ENCODE results near the gene CAPN15. TPM values are rescaled to one million over a fixed set of nuclear protein-coding genes. Genes with fewer than 3 reads are reported as not detected.

CAPN15 gene
- polyA plus RNA-seq, 1 donor, result 23.8 TPM

DNA sequence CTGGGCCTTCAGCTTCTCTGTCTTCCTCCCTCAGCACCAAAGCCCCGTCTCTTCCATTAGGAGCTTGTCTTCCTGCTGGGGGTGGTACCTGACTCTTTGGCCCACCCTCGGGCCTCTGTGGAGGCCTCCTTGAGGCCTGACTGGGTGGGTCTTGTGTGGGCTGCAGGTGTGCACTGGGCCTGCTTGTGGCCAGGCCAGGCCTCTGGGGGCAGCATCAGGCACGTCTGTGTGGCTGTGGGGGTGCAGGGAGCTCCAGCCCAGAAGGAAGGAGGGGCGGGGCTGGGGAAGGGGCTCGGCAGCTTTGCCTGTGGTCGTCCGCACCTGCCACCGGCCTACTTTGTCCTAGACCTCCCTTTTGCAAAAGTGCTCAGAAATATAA lies 49.3 kb downstream of the CAPN15 start:
- no peak for DNase-seq

DNA sequence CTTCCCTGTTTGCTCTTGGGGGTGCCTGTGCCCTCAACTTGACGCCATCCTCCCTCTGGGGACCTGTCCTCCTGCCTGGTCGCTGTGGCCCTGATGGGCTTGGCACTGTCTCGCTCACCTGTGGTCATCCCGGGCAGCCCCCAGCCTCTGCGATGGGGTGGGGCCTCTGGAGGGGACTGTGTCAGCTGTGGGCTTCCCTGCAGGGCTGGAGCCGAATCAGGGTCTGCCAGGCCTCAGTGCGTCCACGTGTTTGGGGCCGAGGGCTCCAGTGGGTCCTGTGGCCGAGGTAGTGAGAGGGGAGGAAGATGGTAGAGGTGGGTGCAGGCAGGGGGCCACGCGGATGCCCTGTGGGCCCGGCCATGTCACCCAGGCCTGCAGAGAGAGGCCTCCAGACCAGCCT lies 50.3 kb downstream of the CAPN15 start:
- no peak for DNase-seq

DNA sequence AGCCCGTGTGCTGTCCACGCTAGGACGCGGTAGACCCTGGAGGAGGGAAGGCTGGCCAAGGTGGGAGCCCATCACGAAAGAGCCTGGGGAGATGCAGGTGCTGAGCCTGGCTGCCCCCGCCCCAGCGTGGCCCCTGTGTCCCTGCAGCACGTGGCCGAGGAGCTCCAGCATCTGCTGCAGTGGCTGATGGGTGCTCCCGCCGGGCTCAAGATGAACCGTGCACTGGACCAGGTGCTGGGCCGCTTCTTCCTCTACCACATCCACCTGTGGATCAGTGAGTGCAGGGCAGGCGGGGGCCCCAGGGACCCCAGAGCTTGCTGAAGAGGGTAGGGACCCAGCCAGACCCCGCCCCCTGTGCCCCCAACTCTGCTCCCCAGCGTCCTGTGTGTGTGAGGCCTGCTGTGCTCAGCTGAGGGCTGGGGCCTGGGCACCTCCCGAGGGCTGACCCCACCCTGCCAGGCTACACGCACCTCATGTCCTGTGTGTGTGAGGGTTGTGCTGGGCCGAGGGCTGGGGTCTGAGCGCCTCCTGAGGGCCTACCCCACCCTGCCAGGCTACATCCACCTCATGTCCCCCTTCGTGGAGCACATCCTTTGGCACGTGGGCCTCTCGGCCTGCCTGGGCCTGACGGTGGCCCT lies 50.8 kb downstream of the CAPN15 start:
- no peak for DNase-seq

DNA sequence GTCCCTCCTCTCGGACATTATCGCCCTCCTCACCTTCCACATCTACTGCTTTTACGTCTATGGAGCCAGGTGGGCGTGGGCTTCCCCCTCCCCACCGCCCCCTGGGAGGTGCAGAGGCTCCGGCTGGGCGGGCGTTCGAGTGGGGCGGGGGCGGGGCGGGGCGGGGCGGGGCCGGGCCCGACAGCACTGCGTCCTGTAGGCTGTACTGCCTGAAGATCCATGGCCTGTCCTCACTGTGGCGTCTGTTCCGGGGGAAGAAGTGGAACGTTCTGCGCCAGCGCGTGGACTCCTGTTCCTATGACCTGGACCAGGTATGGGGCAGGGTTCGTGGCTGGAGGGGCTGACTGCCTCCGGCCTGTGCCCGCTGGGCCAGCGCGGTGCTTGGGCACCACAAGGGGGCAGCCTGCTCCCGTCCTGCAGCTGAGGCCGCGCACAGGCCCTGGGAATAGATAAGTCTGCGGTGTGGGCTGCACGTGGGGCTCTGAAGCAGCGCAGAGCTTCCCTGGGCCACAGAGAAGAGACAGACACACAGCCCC lies 51.4 kb downstream of the CAPN15 start:
- DNase-seq, result no peak

DNA sequence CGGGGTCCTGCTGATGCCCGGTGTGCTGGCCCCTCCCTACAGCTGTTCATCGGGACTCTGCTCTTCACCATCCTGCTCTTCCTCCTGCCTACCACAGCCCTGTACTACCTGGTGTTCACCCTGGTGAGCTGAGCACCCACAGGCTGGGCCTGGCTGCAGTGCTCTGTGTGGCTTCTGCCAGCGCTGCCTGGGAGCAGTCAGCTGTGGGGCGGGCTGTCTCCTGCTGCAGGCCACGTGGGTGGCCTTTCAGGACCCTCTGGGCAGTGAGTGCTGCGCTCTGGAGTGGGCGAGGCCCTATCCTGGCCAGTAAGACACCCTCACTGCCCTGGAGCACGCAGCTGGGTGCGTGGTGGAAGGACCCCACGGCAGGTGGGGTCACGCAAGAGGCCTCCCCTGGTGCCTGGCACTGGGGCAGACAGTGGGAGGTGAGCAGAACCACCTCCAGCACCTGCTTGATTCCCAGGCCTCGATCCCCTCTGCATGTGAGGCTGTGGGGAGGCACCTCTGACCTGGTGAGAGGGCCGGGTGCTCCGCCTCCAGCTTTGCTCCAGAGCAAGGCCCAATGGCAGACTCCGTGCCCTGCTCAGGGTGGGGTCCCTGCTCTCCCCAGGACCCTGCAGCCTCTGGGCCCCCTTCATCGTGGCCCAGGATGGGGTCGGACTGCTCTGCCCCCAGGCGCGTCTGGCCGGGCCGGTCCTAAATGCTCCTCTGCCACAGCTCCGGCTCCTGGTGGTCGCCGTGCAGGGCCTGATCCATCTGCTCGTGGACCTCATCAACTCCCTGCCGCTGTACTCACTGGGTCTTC lies 52.8 kb downstream of the CAPN15 start:
- no peak for DNase-seq

DNA sequence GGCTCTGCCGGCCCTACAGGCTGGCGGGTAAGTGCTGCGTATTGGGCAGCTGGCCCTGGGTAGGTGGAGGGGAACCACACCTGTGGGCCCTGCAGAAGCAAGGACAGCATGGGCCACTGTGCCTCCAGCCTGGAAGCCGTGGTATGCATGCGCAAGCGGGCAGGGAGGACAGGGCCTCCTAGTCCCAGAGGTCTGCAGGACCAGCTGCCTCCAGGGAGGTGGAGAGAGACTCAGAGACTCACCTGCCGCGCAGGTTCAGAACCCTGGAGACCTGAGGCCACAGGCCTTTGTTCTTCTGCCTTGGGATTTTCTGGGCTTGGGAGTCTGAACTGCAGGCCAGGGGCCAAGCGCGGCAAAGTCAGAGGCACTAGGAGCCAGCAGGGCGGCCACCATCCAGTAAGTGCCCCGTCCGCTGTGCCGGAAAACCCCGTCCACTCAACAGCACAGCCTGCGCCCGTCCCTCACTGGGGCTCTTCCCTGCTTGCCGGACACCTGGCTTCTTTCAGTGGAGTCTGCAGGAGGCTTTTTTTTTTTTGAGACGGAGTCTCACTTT lies 53.5 kb downstream of the CAPN15 start:
- no peak for DNase-seq

DNA sequence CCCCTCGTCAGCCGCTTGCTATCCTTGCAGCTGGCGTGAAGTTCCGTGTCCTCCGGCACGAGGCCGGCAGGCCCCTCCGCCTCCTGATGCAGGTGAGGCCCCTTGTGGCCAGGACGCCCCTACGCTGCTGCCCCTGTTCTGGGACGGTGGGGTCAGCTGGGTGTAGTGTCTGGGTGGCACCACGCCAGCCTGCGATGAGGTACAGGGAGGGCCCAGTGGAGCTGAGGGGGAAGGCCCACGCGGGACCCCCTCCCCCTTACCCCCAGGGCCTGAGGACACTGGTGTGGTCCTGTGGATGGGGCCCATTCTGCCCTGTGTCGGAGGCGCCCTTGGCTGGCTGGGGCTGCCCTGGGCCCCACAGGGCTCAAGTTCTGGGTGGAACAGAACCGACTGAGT lies 54.7 kb downstream of the CAPN15 start:
- no peak for DNase-seq

DNA sequence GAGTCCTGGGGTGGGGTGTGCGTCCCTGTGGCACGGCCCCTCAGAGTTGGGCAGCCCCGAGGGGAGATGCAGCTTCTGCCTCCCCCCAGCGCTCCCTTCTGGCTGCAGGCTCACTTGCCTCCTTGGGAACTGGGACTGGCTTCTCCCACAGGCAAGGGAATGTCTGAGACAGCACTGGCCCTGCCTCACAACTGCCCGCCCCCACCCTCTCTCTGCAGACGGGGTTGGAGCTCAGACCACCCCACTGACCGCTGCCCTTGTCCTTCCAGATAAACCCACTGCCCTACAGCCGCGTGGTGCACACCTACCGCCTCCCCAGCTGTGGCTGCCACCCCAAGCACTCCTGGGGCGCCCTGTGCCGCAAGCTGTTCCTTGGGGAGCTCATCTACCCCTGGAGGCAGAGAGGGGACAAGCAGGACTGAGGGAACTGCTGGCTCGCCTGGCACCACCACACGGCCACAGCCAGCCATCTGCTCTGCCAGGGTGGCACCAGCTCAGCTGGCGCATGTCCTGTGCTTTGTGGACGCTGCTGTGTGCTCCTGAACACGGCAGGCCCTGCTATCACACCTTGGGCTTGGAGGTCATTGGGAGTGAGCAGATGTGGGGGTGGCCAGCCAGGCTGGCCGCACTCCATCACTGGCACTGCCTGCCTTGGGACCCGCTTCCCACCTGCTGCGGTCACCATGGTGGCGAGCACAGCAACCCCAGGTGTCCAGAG lies 55.3 kb downstream of the CAPN15 start:
- DNase-seq, result no peak

DNA sequence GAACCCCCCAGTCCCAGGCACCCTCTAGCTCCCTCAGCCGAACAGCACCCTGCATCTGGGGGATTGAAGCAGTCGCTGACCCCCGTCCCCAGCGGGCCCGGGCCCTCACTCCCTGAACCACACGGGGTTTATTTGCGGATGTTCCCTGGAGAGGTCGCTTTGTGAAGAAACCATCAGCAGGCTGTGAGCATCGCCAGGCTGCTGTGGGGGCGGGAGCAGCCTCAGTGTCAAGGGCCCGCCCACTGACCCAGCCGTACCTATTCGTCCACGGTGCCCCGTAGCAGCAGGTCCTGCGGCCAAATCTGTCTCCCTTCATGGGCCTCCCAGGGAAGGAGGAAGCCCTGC lies 55.9 kb downstream of the CAPN15 start:
- DNase-seq, result no peak

DNA sequence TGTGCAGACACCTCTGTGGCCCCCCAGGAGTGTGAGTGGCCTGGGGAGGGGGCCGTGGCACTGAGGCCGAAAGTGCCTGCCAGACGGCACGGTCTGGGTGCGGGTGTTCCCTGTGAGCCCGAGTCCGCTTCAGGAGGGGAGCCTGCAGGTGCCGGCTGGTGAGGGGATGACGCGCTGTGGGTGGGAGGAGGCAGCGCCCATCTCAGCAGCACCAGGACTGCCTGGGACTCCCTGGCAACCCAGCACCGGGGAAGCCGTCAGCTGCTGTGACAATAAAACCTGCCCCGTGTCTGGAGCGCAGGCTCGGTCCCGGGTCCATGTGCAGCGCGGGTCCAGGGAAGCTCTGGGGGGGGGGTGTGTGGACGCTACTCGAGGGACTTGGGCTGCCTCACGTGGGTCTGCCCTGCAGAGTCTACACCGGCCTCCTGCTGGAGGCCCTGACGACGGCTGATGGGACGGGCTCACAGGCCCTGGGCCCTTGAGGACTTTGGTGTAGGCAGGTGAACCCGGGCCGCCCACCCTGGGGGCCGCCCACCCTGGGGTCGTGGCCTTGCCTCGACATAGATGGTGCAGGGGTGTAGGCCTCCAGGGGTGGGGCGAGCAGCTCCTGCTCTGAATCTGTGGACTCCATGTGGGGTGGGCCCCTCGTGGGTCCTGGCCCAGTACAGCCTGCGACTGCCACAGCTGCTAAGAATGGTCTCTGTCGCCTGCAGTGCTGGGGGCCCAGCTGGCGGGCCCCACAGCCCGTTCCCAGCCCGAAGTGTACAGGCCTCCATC lies 56.5 kb downstream of the CAPN15 start:
- DNase-seq, result no peak

DNA sequence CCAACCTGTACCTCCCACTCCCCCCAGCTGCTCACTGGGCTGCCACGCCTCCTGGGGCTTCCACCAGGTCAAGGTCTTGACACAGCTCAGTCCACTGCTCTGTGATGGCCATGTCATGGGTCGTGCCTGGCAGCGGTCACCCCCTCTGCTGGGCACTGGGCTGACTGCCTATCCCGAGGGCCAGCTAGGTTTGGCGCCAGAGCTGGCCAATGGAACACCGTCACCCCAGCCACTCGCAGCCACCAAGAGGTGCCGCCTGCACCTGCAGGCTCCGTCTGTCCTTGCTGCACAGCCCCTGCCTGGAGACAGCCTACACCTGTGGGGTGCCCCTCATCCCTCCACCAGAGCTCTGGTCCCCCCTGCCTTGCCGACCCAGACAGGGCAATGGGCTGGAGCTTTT lies 57.8 kb downstream of the CAPN15 start:
- DNase-seq, result no peak

DNA sequence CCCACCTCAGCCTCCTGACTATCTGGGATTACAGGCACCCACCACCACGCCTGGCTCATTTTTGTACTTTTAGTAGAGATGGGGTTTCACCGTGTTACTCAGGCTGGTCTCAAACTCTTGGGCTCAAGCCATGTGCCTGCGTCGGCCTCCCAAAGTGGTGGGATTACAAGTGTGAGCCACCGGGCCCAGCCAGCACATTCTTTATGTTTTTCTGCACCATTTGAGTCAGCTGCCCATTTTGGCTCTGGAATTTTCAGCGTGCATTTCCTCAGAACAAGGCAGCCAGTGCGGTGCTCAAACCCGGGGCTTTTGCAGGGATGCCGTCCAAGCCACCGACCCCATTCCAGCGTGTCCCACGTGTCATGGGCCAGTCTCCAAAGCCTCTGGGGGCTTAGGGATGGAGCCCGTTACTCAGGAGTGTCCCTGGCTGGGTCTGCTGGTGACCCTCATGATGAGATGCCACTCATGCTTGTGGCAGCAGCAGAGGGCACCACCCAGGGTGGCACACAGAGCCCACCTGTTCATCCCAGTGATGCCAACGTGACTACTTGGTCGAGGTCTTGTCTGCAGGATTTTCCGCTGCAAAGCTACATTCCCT lies 58.6 kb downstream of the CAPN15 start:
- DNase-seq, result no peak

DNA sequence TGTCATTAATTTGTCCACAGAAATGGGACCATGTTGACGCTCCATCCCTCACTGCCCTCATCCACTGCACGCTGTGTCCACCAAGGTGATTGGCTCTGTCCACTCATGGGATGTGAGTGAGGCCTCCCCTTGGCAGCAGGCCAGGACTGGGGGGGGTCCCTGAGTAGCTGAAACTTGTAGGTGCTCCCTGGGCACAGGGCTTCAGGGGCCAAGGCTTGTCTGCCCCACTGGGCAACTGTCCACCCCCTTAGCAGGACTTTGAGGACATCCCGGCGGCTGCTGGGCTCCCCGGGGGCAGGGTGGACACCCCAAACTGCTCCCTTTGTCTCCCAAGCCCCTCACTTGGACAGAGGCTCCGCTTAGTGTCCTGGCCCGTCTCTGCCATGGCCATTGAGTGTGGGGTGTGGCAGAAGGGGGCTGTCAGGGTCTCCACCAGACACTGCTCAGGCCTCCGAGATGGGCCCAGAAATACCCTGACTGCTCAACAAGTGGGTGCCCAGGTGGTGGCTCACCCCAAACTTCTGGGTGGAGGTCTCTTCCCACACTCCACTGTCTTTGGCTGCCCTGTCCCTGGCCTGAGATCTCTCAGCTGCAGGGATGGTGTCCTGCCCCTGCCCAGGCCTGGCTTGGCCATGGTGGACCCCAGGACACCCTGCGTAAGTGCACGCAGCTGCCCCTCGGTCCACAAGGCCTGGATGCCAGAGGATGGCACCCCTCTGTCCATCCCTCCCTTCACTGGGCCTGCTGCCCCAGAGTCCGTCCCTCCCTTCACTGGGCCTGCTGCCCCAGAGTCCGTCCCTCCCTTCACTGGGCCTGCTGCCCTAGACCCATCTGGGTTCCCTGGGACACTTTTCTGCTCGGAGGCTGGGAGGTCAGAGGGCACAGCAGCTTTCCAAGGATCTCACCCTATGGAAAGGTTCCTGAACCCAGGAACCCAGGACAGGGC lies 59.4 kb downstream of the CAPN15 start:
- no peak for DNase-seq

DNA sequence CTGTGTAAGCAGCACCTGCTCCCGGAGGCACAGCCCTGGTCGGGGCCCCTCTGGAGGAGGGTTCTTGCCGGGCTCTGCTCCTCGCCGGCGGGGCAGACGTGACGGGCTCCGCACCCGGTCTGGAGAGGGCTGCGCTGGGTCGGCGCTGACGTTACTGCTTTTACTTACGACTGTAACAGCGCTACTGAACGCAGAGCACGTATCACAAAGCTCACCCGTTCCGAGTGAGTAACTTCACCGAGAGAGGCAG lies 61.1 kb downstream of the CAPN15 start:
- no peak for DNase-seq

DNA sequence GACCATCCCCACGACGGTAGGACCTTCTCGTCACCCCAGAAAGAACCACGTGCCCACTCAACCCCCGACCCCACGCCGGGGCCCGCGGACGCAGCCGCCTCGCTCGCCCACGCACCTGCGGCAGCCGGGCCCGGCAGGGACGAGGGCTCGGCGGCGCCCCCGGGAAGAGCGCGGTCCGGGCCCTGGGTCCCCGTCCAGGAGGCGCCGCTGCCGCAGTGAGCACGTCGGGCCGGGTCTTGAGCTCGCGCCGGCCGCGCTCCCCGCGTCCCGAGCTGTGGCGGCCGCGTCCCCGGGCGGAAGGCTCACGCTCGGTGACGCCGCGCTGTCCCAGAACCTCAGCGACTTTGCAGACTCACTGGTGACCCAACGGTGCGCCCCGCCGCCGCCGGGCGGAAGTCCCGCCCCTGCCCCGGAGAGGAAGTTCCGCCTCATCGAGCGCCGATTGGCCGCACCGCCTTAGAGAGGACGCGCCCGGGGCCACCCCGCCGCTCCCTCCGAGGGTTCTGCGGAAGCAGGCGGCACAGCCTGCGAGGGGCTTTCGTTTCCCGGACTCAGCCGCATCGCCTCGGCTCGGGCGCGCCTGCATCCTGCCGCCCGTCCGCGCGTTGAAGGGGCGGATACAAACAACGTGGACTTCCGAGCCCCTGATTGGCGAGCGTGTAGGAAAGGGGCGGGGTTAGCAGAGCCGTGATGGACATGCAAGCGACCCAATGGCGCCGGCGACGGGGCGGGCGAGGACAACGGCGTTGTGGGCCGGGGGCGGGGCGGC lies 61.6 kb downstream of the CAPN15 start:
- peak; percentile 95 for DNase-seq

DNA sequence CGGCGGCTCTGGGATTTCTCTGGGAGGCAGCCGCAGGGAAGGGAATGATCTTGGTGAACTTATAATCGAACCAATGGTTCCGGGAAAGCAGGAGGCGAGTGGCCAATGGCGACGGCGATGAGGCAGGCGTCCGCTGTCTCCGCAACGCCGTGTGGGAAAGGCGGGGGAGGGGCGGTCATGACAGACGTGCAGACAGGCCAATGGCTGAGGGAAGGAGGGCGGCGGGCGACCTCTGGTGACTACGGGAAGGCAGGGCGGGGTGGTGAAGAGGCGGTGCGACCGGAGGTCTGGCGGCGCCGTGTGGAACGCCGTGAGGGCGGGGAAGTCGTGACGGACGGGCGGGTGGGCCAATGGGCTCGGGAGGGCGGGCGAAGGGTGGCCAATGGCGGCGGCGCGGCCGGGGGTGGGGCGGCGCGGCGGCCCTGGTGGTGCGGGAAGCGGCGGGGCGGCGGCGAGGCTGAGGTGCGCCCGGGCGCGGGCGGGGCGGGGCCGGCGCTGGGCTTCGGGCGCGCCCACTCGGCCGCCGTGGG lies 62.2 kb downstream of the CAPN15 start, which contains the start of gene RAB40C:
Gene RAB40C, plus strand, starts transcription at position 409 of the 530 bp plus-strand sequence. CDS start 226 bp downstream, outside the sequence.
- peak; percentile 96 for DNase-seq

DNA sequence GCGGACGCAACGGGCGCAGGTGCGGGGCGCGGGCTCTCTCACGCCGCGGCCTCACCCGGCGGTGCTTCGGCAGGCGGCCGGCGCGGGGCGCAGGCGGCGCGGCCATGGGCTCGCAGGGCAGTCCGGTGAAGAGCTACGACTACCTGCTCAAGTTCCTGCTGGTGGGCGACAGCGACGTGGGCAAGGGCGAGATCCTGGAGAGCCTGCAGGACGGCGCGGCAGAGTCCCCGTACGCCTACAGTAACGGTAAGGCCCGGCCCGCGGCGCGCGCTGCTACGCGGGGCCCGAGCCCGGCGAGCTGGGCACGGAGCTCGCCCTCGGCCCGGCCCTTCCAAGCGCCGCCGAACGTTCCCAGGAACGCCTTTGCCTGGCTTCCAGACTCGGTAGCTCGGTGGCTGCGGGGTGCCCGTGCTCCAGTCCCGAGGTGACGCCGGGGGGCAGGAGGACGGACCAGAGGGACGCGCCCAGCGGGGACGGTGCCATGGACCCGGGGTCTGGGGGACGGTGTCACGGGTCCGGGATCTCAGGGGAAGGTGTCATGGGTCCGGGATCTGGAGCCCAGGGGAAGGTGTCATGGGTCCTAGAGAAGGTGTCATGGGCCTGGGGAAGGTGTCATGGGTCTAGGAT lies 62.8 kb downstream of the CAPN15 start:
- DNase-seq, result no peak

DNA sequence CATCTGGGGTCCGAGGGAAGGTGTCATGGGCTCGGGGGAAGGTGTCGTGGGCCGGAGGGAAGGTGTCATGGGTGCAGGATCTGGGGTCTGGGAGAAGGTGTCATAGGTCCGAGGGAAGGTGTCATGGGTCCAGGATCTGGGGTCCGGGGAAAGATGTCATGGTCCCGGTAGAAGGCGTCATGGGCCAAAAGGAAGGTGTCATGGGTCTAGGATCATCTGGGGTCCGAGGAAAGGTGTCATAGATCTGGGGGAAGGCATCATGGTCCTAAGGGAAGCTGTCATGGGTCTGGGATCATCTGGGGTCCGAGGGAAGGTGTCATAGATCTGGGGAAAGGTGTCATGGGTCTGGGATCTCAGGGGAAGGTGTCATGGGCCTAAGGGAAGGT lies 63.3 kb downstream of the CAPN15 start:
- DNase-seq, result no peak

DNA sequence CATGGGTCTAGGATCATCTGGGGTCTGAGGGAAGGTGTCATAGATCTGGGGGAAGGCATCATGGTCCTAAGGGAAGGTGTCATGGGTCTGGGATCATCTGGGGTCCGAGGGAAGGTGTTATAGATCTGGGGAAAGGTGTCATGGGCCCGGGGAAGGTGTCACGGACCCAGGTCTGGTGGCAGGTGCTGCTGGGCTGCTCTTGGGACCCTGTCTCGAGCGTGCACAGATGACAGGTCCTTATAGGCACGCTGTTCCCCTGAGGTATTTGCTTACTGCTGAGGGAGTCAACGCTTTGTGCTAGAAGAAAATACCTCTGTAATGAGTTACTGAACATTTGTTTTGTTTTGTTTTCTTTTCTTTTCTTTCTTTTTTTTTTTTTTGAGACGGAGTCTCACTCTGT lies 63.7 kb downstream of the CAPN15 start:
- DNase-seq, result no peak
